HG03457 (cell line): Measurements from ENCODE around the gene ARMC8.

Source experiments
- ATAC-seq: cut with Tn5 transposase; IDR thresholded peaks from one replicate; pipeline ENCODE4 v1.9.1; 2021; ENCODE audit warnings: moderate number of reproducible peaks; ENCODE audit not compliant: unreplicated experiment

Gene ARMC8

GRCh38 chr3:138241676-138242075 is 54.6 kb downstream of the ARMC8 start:
- no peak for ATAC-seq

- ATAC-seq = no peak
These were observed 55.4 kb downstream of the ARMC8 start for GRCh38 chr3:138242466-138242865.

GRCh38 chr3:138245026-138245425 is 57.9 kb downstream of the ARMC8 start:
- ATAC-seq = no peak

GRCh38 chr3:138249636-138250035 is 62.5 kb downstream of the ARMC8 start:
- ATAC-seq = no peak

GRCh38 chr3:138253609-138254008 is 66.5 kb downstream of the ARMC8 start:
- ATAC-seq = no peak

GRCh38 chr3:138254216-138254615 is 67.1 kb downstream of the ARMC8 start:
- ATAC-seq = no peak

- no peak for ATAC-seq
These were observed 68.9 kb downstream of the ARMC8 start for GRCh38 chr3:138256022-138256421.

GRCh38 chr3:138257986-138258385 is 70.9 kb downstream of the ARMC8 start:
- no peak for ATAC-seq

- ATAC-seq = no peak
These were observed 72.0 kb downstream of the ARMC8 start for GRCh38 chr3:138259126-138259525.

GRCh38 chr3:138260611-138261010 is 73.5 kb downstream of the ARMC8 start:
- ATAC-seq = no peak

GRCh38 chr3:138263104-138263503 is 76.0 kb downstream of the ARMC8 start:
- ATAC-seq = no peak

GRCh38 chr3:138265745-138266144 is 78.6 kb downstream of the ARMC8 start:
- ATAC-seq = no peak

- ATAC-seq = no peak
These were observed 80.0 kb downstream of the ARMC8 start for GRCh38 chr3:138267083-138267482.

- ATAC-seq = no peak
These were observed 83.1 kb downstream of the ARMC8 start for GRCh38 chr3:138270245-138270644.

- no peak for ATAC-seq
These were observed 84.2 kb downstream of the ARMC8 start for GRCh38 chr3:138271189-138271794.

- no peak for ATAC-seq
These were observed 94.5 kb downstream of the ARMC8 start for GRCh38 chr3:138281561-138281960.

- no peak for ATAC-seq
These were observed 95.7 kb downstream of the ARMC8 start for GRCh38 chr3:138282836-138283235.

- ATAC-seq = no peak
These were observed 97.0 kb downstream of the ARMC8 start for GRCh38 chr3:138284079-138284478.

GRCh38 chr3:138284957-138285477 is 97.9 kb downstream of the ARMC8 start:
- ATAC-seq = no peak

- no peak for ATAC-seq
These were observed 102.2 kb downstream of the ARMC8 start for GRCh38 chr3:138289260-138289659.

GRCh38 chr3:138289701-138290100 is 102.6 kb downstream of the ARMC8 start:
- ATAC-seq = no peak

GRCh38 chr3:138296639-138297038 is 109.5 kb downstream of the ARMC8 start:
- ATAC-seq = no peak

GRCh38 chr3:138297059-138297607 is 110.0 kb downstream of the ARMC8 start:
- ATAC-seq = no peak
